COR-L47 (cell line): ENCODE results near the gene MTRF1.
A peak's percentile ranks its signal among the peaks of the same experiment; 100 is the strongest.

Source experiments
- DNase-seq: peaks from one replicate; lab custom pipeline; 2025; lab: John Stamatoyannopoulos, UW

Gene MTRF1

DNA sequence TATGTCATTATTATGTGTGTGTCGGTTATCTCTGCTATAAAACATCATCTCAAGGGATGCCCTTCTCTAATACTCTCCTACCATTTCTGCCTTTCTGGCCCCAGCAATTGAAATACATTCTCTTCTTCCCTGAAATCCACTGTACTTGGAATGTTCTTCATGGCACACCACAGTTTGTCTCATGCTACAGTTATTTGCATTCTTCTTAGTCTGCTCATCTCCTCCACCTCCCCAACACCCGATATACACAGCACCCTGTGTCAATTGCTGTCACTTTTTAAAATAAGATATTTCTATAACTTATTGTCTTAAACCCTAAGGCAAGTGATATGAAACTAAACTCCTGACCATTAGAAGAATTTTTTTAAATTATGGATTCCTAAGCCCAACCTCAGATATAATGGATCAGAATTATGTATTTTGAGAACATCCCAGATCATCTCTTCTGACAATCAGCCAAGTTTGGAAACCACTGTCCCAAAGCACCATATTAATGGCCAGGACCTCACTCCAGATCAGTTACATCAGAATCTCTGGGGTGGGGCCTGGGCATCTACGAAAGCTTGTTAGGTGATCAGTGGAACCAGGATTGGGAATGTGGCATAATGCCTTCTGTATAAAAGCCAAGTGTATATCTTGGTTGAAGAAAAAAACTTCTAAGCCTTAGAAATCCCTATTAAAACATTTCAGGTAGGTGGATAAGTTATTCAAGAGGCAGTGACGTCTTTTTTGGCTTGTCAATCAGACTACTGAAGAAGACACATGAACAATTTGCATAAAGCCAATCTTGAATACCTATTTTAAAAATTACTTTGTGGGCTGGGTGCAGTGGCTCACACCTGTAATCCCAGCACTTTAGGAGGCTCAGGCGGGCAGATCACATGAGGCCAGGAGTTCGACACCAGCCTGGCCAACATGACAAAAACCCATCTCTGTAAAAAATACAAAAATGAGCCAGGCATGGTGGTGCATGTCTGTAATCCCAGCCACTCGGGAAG, 39.0 kb downstream of the MTRF1 start:
- no peak for DNase-seq

DNA sequence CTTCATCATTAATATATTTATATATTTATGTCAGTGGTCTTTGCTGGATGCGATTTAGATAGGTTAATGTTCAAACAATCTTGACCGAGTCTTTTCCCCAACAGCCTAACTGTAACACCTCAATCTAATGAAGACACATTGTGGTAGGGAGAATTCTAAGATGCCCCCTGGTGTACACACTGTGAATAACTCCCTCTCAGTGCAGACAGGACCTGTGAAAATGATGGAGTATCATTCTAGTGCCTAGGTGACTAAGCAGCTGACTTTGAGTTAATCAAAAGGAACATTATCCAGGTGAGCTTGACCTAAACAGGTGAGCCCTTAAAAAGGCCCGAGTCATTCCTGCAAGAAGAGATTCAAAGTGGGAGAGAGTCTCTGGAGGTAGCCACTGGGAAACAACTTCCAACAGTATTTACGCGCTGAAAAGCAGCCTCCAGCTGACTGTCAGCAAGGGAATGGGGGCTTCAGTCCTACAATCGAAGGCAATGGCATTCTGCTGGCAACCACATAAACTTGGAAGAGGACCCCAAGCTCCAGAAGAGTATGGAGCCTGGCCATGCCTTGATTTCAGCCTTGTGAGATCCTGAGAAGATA, 41.0 kb downstream of the MTRF1 start:
- DNase-seq, result peak; percentile 43

DNA sequence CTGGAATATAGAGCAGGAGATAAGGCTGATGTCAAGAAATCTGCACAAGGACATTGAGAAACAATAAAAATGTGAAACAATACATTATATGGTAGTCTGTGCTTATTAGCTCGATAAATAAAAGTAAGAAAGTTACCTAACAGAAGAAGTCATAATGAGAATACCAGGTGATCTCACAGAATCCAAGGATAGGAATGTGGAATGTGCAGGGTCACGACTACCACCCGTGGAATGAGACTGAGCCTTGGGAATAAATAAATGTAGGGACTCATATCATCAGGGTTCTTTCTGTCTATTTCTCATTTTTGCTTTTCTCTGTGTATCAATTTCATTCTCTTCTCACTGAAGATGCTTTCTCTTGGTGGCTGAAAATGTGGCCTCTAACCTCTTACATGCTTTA, 43.0 kb downstream of the MTRF1 start:
- DNase-seq, result no peak

DNA sequence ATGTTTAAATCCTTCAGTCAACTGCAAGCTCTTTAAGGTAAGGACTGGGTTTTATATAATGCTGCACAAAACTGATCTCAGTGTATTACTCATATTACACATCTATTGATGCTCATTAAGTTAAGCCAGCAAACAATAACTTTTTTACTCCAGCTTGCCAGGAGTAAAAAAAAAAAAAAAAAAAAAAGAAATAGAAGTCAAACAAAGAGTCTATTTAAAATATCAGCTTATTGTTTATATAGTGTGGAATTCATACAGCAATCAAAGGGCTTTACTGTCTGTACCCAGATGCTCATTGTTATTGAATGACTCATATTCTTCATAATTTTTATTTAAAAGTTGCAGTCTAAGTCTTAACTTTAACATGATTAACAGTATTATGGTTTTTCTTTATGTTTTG, 47.2 kb downstream of the MTRF1 start:
- DNase-seq, result no peak

DNA sequence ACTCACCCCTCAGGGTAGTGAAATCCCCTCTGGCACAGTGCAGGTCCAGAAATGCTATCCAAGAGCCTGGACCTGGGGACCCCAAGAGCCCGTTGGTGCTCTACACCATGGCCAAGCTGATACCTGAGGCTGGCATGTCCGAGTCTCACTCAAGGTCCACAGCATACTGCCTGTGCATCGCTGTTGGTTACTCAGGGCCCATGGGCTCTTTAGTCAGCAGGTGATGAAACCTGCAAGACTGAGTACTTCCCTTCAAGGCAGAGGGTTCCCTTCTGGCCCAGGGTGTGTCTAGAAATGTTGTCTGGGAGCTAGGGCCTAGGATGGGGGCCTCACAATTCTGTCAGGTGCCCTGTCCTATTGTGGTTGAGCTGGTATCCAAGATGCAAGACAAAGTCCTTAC, 49.5 kb downstream of the MTRF1 start:
- DNase-seq, result no peak

DNA sequence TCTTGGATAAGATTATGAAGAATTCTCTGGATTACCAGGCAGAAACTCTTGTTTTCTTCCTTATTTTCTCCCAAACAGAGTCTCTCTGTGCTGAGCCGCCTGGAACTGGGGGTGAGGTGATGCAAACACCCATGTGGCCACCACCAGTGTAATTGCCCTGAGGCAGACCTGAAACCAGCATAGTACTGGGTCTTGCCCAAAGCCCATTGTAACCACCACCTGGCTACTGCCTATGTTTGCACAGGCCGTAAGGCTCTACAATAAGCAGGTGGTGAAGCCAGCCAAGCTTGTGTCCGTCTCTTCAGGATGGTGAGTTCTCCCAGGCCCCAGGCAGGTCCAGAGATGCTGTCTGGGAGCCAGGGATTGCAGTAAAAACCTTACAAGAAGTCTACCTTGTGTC, 50.1 kb downstream of the MTRF1 start:
- no peak for DNase-seq

DNA sequence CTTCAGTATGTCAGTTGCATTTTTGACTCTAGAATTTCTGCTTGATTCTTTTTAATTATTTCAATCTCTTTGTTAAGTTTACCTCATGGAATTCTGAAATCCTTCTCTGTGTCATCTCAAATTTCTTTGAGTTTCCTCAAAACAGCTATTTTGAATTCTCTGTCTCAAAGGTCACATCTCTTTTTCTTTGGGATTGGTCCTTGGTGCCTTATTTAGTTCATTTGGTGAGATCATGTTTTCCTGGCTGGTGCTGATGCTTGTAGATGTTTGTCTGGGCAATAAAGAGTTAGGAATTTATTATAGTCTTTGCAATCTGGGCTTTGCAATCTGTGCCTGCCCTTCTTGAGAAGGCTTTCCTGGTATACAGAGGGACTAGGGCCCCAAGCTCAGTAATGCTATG, 50.5 kb downstream of the MTRF1 start:
- DNase-seq, result no peak

DNA sequence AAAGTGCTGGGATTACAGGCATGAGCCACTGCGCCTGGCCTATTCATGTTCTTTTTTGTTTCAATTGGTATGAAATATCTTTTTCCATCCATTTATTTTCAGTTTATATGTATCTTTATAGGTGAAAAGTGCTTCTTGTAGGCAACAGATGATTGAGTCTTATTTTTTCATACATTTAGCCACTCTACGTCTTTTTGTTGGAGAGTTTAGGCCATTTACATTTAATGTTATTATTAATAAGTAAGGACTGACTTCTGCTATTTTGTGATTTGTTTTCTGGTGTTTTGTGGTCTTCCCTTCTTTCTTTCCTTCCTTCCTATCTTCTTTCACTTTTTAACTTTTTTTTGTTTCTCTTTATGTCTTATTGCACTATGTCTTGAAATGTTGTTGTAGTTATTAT, 52.3 kb downstream of the MTRF1 start:
- no peak for DNase-seq

DNA sequence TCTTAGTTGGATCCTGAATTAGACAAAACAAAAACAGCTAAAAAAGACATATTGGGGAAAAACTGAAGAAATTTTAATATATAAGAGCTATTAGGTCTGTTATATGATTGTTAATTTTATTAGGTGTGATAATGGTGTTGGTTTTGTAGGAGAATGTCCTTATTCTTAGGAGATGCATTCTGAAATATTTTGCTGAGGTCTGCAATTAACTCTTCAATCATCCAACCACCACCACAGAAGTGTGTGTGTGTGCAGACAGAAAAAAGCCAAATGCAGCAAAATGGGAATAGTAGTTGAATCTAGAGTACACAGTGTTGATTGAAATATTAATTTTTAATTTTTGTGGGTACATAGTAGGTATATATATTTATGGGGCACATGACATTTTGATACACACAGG, 56.9 kb downstream of the MTRF1 start:
- DNase-seq, result no peak

DNA sequence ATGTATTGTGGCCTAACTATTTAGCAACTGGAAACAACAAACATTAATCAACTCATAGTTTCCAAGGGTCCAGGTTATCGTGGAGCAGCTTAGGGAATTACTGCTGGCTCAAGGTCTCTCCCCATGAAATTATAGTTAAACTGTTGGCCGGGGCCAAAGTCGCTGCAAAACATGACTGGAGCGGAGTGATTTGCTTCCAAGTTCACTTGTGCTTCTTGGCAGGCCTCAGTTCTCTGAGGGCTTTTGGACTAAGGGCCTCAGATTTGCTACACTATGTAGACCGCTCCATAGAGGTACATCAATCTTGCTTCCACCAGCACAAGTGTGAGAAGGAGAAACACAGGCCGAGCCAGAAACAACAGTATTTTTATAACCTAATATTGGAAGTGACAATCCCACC, 59.6 kb downstream of the MTRF1 start:
- no peak for DNase-seq

DNA sequence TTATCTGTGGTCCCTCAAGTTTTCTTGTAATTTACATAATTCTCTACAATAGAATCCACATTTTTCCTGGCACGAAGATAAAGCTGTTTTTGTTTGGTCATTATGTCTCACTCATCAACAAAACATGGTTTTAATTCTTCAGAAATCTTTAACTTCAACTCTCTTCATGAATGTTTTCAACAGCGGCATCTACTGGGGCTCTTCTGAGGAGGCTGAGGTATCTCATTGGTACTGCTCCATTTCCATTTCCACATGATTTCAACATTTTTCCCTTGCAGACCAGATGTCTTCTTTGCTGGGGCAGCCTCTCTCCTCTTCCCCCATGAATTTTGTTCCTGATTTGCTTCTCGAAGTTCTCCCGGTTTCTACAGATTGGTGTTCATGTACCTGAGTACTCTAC, 63.2 kb downstream of the MTRF1 start:
- no peak for DNase-seq

DNA sequence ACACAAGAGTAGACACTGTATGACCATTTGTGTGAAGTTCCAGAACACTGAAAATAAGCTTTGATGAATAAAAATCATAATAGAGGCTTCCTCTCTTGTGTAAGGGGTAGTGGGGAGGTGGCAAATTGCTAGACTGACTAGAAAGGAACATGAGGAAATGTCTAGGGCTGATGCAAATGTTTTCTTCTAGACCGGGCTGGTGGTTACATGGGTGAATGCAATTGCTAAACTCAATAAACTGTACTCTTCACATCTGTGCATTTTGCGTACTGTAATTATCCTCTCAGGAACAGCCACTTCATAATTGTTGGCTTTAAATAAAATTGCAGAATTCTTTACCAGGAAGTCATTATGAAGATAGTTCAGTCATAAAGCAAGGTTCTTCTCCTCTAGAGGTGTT, 63.9 kb downstream of the MTRF1 start:
- DNase-seq, result no peak

DNA sequence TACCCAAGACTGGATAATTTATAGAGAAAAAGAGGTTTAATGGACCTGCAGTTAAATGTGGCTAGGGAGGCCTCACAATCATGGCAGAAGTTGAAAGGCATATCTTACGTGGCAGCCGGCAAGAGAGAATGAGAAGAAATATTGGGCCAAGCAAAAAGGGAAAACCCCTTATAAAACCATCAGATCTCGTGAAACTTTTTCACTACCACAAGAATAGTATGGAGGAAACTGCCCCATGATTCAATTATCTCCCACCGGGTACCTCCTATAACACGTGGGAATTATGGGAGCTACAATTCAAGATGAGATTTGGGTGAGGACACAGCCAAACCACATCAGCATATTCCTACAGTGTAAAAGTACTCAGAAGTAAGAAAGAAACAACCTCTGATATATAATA, 64.3 kb downstream of the MTRF1 start:
- no peak for DNase-seq

DNA sequence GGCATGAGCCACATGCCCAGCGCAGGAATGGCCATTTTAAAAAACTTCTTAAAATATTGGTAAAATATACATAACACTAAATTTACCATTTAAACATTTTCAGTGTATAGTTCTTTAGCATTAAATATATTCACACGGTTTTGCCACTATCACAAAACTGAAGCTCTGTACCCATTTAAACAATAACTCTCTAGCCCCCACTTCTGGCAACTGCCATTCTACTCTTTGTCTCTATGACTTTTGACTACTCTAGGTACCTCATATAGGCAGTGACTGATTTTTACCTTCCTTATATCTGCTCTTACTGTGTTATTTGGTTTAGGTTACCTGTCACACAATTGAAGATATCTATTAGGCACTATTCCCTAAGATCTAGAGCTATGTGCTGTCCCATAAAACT, 66.8 kb downstream of the MTRF1 start:
- no peak for DNase-seq

DNA sequence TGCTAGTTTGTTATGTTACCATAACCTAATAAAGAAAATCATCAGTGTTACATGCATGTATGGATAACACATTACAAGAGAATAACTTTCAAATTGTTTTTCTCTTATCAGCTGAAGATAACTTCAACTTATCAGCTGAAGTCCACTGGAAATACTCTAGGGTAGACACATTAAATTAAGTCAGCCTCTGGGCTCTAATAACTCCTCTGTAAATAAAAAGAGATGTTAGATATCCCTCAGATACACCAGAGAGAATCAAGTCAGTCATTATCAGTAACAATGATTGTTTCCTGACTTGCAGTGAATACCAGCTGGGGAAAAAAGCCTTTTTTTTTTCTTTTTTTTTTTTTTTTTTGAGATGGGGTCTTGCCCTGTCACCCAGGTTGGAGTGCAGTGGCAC, 67.4 kb downstream of the MTRF1 start:
- no peak for DNase-seq

DNA sequence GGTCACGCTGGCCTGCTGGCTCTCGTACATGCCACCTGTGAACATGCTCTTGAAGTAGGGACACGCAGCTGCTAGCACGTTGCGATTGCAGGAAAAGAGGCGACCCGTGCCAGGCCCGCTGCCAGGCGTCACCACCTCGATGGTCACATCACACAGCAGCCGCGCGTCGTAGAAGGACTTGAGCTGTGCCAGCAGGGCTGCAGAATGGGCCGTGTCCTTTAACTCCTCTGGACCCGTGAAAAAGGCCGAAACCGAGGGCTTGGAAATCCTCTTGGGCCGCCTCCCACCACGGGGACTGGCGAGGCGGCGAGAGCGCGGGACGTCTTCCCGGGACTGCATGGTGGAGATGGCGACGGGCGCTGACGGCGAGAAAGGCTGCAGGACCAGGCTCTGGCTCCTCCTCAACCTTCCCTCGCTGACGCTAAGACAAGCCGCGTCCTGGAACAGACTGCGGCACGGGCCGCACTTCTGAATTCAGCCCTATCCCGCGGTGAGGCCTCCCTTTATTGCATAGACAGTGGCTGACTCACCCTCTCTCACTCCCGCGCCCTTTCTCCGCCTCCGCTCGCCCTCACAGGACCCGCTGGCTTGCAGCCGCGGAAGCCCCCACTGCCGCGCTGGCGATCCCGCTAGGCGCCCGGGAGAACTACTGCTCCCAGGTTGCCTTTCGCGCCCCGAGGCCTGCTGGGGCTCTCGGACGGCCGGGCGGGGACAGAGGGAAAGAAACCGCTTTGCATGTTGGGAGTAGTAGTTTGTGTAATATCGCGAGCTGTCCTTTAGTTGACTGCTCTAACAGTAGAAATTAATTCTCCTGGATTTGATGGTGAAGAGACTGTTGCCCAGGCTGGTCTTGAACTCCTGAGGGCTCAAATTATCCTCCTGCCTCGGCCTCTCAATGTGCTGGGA, 69.2 kb downstream of the MTRF1 start, which contains the start of gene KBTBD7:
TSS of gene KBTBD7 (minus strand) at position 651 of the 906 bp plus-strand sequence. CDS start at position 339, 312 bp downstream.
- peak; percentile 94 for DNase-seq

DNA sequence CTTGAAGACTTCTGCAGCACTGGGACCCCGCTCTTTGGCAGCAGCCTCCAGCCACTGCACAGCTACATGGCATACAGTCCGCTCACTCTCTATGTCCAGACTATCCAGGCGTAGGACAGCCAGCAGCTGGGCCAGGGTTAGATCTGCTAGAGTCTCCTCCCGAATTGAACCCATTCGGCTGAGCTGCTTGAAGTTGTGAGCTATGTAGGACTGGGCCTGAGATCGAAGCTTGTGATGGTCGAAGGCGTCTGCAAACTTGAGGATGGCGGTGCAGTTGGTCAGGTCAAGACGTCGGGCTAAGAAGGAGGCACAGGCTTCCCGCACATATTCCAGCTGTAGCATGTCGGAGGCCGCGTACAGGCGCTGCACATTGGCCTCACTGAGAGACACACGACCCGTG, 69.9 kb downstream of the MTRF1 start:
- DNase-seq, result no peak

DNA sequence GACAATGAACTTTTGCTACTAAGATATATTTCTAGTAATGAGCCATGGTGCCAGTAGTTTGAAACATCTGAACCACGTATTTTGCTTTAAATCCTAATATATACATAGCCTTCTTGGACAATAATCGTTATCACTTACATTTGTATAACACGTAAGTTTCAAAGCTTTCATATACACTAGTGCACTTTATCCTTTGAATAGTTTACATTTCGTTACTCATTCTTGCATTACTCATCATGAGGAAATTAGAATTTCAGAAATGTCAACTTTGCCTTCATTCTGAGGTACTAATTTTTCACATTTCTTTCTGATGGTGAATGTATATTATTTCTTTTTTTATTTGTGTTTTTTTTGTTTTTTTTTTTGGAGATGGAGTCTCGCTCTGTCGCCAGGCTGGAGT, 74.8 kb downstream of the MTRF1 start:
- DNase-seq, result no peak

DNA sequence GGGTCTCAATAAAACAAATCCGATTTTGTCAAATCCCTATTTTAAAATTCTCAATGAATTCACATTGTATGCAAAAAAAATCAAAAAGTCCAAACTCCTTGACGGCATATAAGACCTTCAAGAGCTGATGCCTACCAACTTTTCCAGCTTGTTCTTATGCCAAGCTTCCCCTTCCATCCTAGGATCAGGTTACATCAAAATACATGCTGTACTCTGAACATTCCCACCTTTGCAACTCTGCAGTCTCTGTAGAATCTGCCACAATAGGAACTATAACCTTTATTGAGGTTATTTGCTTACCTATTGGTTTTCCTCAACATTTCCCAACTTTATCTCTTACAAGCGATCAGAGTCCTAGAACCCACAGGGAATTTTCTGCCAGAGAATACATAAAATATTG, 76.9 kb downstream of the MTRF1 start:
- no peak for DNase-seq

DNA sequence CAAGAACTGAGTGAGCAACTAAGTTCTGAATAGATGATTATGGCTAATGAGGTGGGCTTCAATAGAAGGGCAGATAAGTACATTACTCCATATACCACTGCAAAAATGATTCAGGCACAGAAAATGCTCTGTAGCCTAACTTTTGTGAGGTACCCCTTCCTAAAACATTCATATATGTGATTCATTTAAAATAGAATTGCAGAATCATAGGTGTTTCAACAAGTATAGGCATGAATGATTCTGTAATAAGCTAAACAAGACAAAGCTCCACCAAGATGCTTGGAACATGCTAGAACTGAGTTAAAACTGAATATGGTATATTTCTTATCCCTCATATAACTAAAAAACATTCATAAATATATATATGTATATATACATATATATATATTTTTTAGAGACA, 81.1 kb downstream of the MTRF1 start:
- no peak for DNase-seq

DNA sequence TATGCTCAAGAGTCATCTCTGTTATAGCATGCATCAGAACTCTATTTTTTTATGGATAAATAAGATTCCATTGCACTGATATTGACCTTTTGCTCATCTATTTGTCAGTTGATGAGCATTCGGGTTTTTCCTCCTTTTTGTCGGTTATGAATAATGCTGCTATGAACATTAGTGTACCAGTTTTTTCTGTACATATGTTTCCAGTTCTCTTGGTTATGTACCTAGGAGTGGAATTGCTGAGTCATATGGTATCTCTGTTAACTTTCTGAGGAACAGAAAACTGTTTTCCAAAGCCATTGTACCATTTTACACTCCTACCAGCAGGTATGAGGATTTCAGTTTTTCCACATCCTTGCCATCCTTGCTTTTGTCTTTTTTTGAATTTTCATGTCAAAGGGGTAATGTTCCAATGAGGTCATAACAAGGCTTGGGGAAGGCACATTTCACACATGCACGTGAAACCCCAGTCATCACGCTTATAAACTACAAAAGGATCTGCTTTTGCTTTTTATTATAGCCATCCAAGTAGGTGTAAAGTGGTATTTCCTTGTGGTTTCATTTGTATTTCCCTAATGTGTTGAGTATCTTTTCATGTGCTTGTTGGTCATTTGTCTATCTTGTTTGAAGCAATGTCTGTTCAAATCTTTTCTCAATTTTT, 83.7 kb downstream of the MTRF1 start:
- DNase-seq, result no peak

DNA sequence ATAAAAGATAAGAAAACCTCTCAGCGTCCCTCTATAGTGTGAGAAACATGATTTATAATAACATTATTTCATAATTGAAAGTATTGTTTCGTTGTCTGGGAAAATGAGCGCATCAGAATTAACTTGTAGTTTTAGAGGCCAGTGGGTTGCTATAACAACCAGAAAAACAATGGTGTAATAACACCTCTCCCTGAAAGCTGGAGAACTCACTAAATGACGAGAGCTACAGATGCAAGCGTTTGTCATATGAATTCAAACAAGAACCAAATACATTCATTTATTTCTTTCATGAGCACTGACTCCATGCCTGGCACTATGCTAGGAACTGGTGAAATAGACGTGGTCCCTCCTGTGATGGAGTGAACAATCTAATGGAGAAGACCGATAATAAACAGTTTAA, 85.3 kb downstream of the MTRF1 start:
- no peak for DNase-seq
